SK-N-SH treated with all-trans-retinoic acid at 6 μM for 48 hours (cell line): Measurements from ENCODE around the gene MAP3K2.

ENCODE experiments used
- ATAC-seq: fragments of 200-7000 bp; cut with Tn5 transposase; 3 replicates; pipeline ENCODE4 v1.9.1; 2020; ENCODE audit warnings: mild to moderate bottlenecking, moderate library complexity
- ARNTL ChIP-seq: fragments of 450-650 bp; formaldehyde crosslinking; IDR thresholded peaks from 2 replicates; pipeline ENCODE4 v1.5.0; 2020; ENCODE audit warnings: low read depth, mild to moderate bottlenecking, moderate library complexity, borderline replicate concordance
- BACH2 ChIP-seq: fragments of 250-450 bp; sonication (Bioruptor Pico); IDR thresholded peaks from 2 replicates; pipeline ENCODE4 v1.9.0; 2021; ENCODE audit warnings: mild to moderate bottlenecking, borderline replicate concordance
- CSDC2 ChIP-seq: fragments of 250-450 bp; sonication (Bioruptor Pico); IDR thresholded peaks from 2 replicates; pipeline ENCODE4 v1.5.0; 2020; ENCODE audit warnings: mild to moderate bottlenecking, moderate library complexity
- CSRNP3 ChIP-seq: fragments of 250-450 bp; sonication (Bioruptor Pico); IDR thresholded peaks from 2 replicates; pipeline ENCODE4 v1.5.1; 2021; ENCODE audit warnings: mild to moderate bottlenecking, moderate library complexity
- ESRRG ChIP-seq: fragments of 250-450 bp; sonication (Bioruptor Pico); IDR thresholded peaks from 2 replicates; pipeline ENCODE4 v1.6.1; 2021; ENCODE audit warnings: mild to moderate bottlenecking
- GLIS3 ChIP-seq: fragments of 250-450 bp; sonication (Bioruptor Pico); IDR thresholded peaks from 2 replicates; pipeline ENCODE4 v1.5.0; 2020; ENCODE audit warnings: mild to moderate bottlenecking, moderate library complexity
- OSR1 ChIP-seq: fragments of 250-450 bp; sonication (Bioruptor Pico); IDR thresholded peaks from 2 replicates; pipeline ENCODE4 v1.8.0; 2022; ENCODE audit warnings: moderate library complexity, mild to moderate bottlenecking, inconsistent platforms
- PATZ1 ChIP-seq: fragments of 250-450 bp; sonication (Bioruptor Pico); IDR thresholded peaks from 2 replicates; pipeline ENCODE4 v1.8.0; 2020; ENCODE audit warnings: mild to moderate bottlenecking, moderate library complexity, borderline replicate concordance
- PPARA ChIP-seq: fragments of 250-450 bp; sonication (Bioruptor Pico); IDR thresholded peaks from 2 replicates; pipeline ENCODE4 v1.5.0; 2020; ENCODE audit warnings: mild to moderate bottlenecking, borderline replicate concordance
- RARB ChIP-seq: fragments of 250-450 bp; sonication (Bioruptor Pico); IDR thresholded peaks from 2 replicates; pipeline ENCODE4 v1.8.0; 2021; ENCODE audit warnings: mild to moderate bottlenecking, moderate library complexity
- SNAI2 ChIP-seq: fragments of 250-450 bp; sonication (Bioruptor Pico); IDR thresholded peaks from 2 replicates; pipeline ENCODE4 v1.5.0; 2020; ENCODE audit warnings: mild to moderate bottlenecking, moderate library complexity
- TCF4 ChIP-seq: fragments of 250-450 bp; sonication (Bioruptor Pico); IDR thresholded peaks from 2 replicates; pipeline ENCODE4 v1.8.0; 2021; ENCODE audit warnings: mild to moderate bottlenecking, moderate library complexity, borderline replicate concordance
- TSHZ2 ChIP-seq: fragments of 250-450 bp; sonication (Bioruptor Pico); IDR thresholded peaks from 2 replicates; pipeline ENCODE4 v1.5.0; 2020; ENCODE audit warnings: mild to moderate bottlenecking, moderate library complexity
- ZC3H10 ChIP-seq: fragments of 250-450 bp; sonication (Bioruptor Pico); IDR thresholded peaks from 2 replicates; pipeline ENCODE4 v1.5.1; 2021; ENCODE audit warnings: mild to moderate bottlenecking, moderate library complexity
- ZFP3 ChIP-seq: fragments of 250-450 bp; sonication (Bioruptor Pico); IDR thresholded peaks from 2 replicates; pipeline ENCODE4 v1.5.0; 2020; ENCODE audit warnings: mild to moderate bottlenecking, moderate library complexity
- ZFP30 ChIP-seq: fragments of 450-650 bp; formaldehyde crosslinking; IDR thresholded peaks from 2 replicates; pipeline ENCODE4 v1.5.0; 2022; ENCODE audit warnings: mild to moderate bottlenecking, moderate library complexity
- ZNF565 ChIP-seq: fragments of 450-650 bp; formaldehyde crosslinking; conservative IDR thresholded peaks from 2 replicates; pipeline ENCODE4 v1.5.0; 2020; ENCODE audit warnings: low read depth, mild to moderate bottlenecking, moderate library complexity
- ZNF70 ChIP-seq: fragments of 450-650 bp; formaldehyde crosslinking; IDR thresholded peaks from 2 replicates; pipeline ENCODE4 v1.5.0; 2020; ENCODE audit warnings: mild to moderate bottlenecking, moderate library complexity
- ZNF8 ChIP-seq: fragments of 450-650 bp; formaldehyde crosslinking; IDR thresholded peaks from 2 replicates; pipeline ENCODE4 v1.5.0; 2020; ENCODE audit warnings: mild to moderate bottlenecking, moderate library complexity

The MAP3K2 gene

GRCh38 chr2:127434515-127434914, 46.7 kb upstream of the MAP3K2 start:
- TF ChIP-seq PPARA (CRISPR knock-in tag): no peak
- TF ChIP-seq SNAI2 (CRISPR knock-in tag): no peak
- no peak for TF ChIP-seq GLIS3 (CRISPR knock-in tag)
- no peak for TF ChIP-seq PATZ1 (CRISPR knock-in tag)
- TF ChIP-seq ZNF565 (CRISPR knock-in tag): no peak
- TF ChIP-seq TSHZ2 (CRISPR knock-in tag): no peak
- TF ChIP-seq RARB: no peak
- TF ChIP-seq TCF4: no peak
- no peak for TF ChIP-seq ZFP3 (CRISPR knock-in tag)
- no peak for TF ChIP-seq ARNTL
- TF ChIP-seq ZC3H10 (CRISPR knock-in tag): no peak
- TF ChIP-seq ZNF70 (CRISPR knock-in tag): no peak
- no peak for TF ChIP-seq CSDC2 (CRISPR knock-in tag)
- TF ChIP-seq ESRRG (CRISPR knock-in tag): no peak
- no peak for ATAC-seq

GRCh38 chr2:127431408-127432023, 43.7 kb upstream of the MAP3K2 start:
- TF ChIP-seq ZNF565 (CRISPR knock-in tag) (no peak), GLIS3 (CRISPR knock-in tag) (no peak), OSR1 (CRISPR knock-in tag) (no peak), SNAI2 (CRISPR knock-in tag) (no peak), CSRNP3 (CRISPR knock-in tag) (no peak), ESRRG (CRISPR knock-in tag) (no peak), PATZ1 (CRISPR knock-in tag) (no peak), CSDC2 (CRISPR knock-in tag) (no peak), ZFP30 (CRISPR knock-in tag) (no peak), TSHZ2 (CRISPR knock-in tag) (no peak), PPARA (CRISPR knock-in tag) (no peak), BACH2 (no peak), ARNTL (no peak), ZNF8 (CRISPR knock-in tag) (no peak)
- no peak for ATAC-seq
